ENCODE measurements around the gene NFATC4.

Gene NFATC4

GRCh38 chr14:24411443-24412389 is 43.7 kb downstream of the NFATC4 start:
- DNase-seq: peak in 1 of 2 experiments; percentile 17

- DNase-seq: no peak
These were observed 46.1 kb downstream of the NFATC4 start for GRCh38 chr14:24414077-24414476.

GRCh38 chr14:24414732-24415420 is 46.9 kb downstream of the NFATC4 start:
- no peak for DNase-seq

- DNase-seq: no peak
These were observed 47.7 kb downstream of the NFATC4 start for GRCh38 chr14:24415421-24416253.

- DNase-seq: no peak
These were observed 48.4 kb downstream of the NFATC4 start for GRCh38 chr14:24416254-24416931.

DNA sequence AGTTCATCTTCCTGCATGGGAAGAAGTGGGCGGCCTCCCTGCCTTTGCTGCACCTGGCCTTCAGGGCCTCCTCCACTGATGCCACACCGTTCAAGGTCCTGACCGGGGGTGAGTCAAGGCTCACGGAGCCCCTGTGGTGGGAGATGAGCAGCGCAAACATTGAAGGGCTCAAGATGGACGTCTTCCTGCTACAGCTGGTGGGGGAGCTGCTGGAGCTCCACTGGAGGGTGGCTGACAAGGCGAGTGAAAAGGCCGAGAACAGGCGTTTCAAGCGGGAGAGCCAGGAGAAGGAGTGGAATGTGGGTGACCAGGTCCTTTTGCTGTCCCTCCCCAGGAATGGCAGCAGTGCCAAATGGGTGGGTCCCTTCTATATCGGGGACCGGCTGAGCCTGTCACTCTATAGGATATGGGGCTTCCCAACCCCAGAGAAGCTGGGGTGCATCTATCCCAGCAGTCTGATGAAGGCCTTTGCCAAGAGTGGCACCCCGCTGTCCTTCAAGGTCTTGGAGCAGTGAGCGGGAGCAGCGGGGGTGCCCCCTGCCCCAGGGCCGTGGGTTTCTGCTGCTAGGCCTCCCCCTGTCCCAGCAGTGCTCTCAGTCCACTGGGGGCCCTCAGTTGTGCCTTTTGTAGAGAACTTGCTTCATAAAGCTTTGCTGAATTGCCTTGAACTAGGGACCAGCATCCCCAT is 49.1 kb downstream of the NFATC4 start:
- no peak for DNase-seq

- DNase-seq: no peak
These were observed 50.0 kb downstream of the NFATC4 start for GRCh38 chr14:24417832-24418491.

GRCh38 chr14:24418492-24418873 is 50.5 kb downstream of the NFATC4 start:
- no peak for DNase-seq

GRCh38 chr14:24422261-24422660 is 54.3 kb downstream of the NFATC4 start:
- DNase-seq: no peak

DNA sequence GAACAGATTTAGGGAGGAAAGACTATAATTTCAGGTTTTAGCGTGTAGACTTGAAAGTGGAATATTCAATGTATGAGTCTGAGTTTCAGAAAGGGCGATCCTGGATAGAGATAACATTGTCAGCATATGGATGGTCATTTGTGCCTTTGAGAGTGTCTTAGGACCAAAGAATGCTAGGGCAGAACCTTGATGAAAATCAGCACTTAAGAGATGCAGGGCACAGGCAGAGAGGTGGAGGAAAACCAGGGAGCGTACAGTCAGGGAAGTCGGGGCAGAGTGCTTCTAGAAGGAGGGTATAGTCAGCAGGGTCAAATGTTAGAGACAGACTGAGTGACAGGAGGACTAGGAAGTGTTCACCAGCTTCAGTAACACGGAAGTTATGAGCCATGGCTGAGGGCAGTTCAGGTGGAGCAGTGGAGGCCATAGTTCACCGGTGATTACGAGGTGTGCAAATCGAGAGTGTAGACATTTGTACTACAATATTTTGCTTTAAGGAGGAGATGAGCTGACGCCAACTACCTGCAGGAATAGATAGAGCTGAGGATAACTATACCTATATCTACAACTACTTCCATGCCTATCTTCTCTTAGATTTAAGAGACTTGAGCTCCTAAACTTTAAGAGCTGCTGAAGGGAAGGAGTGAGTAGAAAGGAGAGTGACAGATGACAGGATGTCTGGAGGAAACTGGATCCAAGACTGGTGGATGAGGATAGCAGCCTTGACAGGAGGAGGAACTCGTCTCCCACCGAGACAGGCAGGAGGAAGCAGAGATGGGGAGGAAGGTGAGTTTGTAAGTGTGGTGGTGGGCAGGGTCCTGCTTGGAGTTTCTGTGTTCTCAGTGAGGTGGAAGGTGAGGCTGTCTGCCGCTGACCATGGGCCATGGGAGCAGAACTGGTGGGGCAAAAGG is 55.0 kb downstream of the NFATC4 start:
- DNase-seq: no peak

DNA sequence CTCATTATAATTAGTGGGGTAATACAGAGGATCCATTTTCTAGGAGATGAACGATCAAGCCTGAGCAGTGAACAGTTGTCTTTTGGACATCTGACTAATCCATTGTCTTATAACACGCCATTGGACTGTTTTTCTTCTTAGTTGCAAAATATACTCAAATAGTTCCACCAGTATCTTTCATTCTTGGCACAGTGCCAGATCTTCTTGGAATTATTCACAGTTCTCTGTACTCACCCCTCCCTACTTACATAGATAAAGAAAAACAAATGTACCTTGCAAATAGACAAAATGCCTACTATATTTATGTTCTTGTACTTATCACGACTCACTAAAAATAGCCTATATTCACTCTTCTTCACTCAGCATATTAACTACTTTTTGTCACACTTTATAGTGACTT is 57.7 kb downstream of the NFATC4 start:
- no peak for DNase-seq

- DNase-seq: no peak
These were observed 58.3 kb downstream of the NFATC4 start for GRCh38 chr14:24426150-24426911.

GRCh38 chr14:24426912-24427536 is 59.0 kb downstream of the NFATC4 start:
- no peak for DNase-seq

DNA sequence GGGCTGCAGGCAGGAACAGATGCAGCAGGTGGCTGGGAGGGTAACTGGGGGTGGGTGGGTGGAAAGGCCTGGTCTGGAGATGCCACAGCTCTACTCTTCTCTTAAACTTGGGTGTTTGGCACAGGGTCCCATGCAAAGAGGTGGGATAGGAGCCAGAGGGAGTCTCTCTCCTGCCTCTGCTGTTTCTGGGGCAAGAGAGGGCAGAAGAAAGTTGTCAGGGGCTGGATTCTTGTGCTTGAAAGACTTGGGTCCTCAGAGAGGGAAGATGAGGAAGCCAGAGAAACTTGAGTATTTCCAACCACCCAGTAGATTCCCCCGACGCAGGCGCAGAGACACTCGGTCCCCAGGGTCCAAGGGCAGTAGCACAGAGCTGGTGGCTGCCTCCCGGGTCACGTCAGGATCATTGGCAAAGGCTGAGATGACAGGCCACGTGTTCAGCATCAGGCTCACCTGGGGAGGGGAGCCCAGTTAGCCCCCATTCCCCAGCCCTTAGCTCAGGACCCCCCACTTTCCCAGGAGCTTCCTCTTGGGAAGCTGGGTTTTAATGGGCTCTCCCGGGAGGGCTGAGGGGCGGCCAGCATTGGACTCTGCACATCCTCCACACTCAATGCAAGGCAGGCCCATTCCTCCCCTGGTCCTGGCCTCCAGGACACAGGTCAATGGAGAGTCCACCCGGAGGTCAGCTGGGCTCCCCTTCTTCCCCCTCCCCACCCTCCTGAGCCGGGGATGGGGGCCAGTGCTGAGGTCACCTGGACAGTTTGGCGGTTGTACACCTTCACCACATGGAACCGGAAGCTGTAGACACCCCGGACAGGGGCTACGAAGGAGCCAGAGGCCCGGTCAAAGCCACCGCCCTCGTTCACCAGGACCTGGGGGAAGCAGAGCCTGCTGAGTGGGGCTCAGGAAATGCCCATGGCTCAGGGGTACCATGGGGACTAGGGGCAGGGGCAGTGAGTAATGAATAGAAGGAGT is 59.8 kb downstream of the NFATC4 start:
- DNase-seq: no peak

DNA sequence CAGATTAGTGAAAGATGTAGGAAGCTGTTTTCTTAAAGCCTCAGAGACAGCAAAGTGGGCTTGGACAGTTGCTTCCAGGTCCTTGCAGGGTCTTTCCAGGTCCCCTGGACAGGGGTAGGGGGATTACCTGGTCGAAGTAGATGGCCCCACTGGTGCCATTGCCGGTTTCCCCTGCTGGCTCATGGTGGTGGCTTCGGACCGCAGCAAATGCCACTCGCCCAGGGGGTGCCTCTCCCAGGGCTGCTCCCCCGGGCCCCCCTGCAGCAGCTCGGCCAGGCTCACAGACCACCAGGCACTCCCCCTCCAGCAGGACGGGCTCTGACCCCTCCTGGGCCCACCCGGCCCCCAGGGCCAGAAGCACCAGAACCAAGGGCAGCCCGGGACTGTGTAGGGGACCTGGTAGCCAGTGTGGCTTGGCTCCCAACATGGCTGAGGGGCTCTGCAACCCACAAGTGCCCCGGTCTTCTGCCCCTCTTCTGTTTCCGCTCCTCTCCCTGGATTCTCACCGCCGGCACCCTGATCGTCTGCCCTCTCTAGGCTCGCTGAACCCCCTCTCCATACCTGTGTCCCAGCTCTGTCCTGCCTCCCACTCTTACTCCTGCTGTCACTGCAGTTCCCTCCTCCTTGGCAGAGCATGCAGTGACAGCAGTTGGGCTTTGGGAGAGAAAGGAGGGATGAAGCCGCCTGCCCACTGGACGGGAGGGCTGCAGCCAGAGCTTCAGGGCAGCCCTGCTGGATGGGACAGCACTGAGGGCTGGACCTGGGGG is 60.8 kb downstream of the NFATC4 start:
- no peak for DNase-seq
